Right renal pelvis (tissue), 4 donors: ENCODE data around the gene TNXB. TPM values are rescaled to one million over a fixed set of nuclear protein-coding genes. Genes with fewer than 3 reads are reported as not detected.
A peak's percentile ranks its signal among the peaks of the same experiment; 100 is the strongest.

Experiments
- DNase-seq, 4 donors: peaks; one replicate each; pipeline ENCODE4 v3.0.0-alpha.2; 2013; ENCODE audit warnings: low read depth in 4 of 4, low spot score in 3 of 4, missing footprints in 1 of 4
- polyA plus RNA-seq, 4 donors: library from polyadenylated mRNA; unstranded; fragments of 120-200 nt; gene quantifications; one replicate each; pipeline ENCODE4 v1.2.1, GENCODE V29; 2013; ENCODE audit not compliant: insufficient read length in 4 of 4

Gene TNXB
- polyA plus RNA-seq, 4 donors, result 3.2 to 11.2 (median 5.0) TPM

DNA sequence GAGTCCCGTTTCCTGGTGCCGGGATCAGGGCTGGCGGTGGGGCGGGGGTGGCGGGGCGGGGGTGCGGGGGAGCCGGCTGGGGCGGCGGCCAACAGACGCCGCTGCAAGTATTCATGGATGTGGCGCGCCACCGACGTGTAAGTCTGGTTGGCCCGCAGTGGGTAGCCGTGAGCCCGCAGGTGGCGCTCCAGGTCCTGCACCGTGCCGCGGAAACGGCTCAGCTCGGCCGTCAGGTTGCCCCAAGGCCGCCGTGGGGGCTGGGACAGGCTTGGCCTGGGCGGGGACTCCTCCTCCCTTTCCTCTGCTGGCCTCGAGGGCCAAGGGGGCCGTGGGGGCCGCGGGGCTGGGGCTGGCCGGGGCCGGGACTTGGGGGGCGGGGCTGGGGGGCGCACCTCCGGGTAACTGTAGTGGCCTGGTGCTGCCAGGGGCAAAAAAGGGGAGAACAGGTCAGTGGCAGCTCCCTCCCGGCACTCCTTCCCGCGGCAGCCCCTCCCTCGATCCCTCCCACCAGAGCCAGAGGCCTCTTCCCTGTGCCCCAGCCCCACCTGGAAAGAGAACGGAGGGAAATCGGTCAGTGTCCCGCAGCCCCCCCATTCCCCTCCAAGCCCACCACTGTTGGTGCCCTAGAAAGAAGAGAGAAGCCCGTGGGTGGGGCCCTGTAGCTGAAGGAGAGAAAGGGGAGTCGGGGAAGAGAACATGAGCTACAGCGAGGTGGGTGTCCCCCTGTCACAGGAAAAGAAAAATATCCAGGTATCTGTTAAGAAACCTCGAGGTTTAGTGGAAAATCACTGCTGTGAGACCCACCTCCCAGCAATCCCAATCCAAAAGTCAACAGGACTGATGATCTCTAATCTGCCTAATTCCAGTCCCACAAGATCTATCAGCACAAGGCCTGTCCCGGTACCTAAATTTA lies 21.3 kb downstream of the TNXB start:
- peak in 2 of 4 donors; percentile 48 to 55 for DNase-seq

DNA sequence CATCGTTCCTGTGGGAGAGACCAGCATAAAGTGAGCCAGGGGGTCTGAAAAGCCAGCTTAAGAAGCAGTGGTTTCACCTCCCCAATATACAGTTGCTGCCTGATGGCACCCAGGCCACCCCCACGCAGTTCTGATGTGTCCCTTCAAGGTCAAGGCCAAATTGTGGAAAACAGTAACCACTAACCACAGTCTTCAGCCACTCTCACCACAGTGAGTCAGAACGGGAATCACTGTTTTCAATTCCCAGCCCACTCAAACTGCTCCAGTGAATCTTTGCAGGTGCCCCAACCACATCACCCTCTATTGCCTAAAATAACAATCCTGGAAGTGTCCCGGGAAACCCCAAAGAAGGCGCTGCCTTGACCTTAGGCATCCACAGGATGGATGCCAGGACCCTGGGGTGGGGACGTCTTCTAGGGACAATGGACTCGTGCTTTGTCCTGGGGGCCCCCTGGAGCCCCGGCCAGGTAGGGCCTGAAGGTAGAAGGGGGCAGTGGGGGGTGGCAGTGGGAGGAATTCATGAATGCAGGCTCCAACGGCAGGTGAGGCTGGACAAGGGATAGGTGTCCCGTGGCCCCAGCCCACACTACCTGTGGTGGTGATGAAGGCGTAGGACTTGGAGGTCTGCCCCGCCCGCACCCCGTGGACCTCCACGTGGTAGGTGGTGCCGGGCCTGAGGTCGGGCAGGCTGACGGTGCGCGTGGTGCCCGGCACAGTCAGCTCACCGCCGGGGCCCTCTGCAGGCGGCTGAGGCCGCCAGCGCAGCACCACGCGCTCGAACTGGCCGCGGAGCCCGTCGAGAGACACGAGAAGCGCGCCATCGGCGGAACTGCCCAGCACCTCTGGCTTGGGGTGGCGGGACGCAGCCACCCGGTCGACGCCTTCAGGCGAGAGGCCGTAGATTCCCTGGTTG lies 22.2 kb downstream of the TNXB start:
- no peak for DNase-seq

DNA sequence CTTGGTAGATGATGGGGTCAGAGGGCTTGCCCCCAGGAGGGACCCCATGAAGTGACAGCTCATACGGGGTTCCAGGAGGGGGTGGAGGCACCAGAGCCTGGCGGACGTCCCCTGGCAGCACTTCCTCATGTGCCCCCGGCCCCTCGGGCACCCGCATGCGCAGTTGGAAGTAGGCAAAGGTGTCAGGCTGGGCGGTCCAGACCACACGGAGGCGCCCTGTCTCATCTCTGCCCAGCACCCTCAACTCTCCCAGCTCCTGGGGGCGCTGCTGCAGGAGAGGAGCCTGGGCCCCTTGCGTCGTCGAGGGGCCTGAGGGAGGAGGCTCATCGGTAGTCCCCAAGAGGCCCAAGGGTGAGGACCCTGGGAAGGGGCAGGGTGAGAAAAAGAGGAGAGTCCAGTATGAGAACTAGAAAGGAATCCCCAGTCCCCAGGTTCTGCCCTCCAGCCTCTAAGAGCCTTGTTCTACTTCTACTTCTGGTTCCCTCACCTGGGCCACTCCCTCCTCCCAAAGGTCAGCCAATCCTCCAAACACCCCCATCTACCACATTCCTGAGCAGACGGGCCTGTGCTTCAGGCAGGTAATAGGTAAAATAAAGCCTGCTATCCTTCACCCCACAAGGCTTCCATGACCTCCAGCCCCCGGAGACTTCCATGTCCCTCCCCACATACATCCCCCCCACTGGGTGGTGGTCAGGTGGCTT lies 23.2 kb downstream of the TNXB start:
- no peak for DNase-seq

DNA sequence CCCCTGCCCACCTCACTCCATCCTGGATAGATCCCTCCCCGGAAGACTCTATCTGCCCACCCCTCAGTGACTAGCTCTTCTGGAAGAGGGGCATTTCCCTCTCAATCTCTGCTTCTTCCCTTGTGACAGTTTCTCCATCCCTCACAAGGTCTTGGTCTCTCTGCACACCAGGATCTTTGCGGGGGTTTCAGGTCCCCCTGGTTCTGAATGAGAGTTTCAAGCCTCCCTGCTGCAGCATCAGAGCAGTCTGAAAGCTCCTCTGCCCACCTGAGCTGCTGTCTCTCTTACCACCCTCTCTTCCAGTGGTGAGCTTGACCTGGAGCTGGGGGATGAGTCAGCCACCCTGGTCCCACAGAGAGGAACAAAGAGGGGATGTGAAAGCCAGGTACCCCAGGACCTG lies 24.4 kb downstream of the TNXB start:
- no peak for DNase-seq

DNA sequence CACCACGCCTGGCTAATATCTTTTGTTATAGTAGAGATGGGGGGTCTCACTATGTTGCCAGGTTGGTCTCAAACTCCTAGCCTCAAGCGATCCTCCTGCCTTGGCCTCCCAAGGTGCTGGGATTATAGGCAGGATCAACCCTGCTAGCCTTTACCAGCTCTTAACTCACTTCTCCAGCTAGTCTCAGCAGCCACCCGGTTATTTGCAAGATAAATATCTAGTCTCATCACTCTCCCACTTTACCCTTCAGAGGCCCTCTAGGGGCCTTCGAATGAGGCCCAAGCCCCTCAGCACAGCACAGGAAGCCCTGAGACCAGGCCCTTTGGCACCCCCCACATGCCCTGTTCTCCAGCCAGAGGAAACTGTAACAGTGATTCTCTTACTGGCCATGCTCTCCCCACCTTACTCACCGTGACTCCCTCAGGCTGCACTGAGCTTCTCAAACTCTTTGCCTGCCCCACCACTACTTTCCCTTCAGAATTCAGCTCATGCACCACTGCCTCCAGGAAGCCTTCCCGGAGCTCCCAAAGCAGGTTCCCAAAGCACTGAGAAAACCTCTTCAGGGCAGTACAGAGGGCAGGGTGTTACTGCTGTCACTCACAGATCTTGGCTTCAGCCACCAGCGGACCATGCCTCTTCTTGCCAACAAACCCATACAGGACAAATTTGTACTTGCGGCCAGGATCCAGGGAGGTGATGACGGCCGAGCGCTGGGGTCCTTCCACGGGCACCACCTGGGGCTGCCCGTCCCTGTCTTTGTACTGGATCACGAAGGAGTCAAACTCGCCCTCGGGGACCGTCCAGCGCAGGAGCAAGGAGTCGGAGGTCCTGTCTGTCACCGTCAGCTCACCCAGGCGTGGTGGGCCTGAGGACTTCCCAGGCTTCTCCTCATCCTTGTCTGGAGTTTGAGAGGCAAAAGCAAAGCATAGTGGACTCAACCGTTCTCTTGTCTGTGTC lies 25.0 kb downstream of the TNXB start:
- DNase-seq, result no peak

DNA sequence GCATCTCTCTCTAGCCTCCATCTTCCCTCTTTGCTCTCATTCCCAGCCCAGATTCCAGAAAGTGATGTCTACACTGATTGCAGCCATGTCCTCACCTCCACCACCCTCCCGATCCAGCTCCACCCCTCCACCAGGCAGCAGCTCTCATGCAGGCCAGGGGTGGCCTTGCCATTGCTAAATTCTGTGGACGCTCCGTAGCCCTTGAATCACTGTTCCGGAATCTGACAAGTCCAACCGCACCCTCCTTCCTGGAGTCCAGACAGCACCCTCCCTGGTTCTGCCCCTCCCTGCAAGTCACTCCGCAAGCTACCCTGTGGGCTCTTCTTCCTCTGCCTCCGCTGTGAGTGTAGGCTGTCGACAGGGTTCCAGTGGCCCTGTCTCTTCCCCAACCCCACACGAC lies 26.2 kb downstream of the TNXB start:
- no peak for DNase-seq

DNA sequence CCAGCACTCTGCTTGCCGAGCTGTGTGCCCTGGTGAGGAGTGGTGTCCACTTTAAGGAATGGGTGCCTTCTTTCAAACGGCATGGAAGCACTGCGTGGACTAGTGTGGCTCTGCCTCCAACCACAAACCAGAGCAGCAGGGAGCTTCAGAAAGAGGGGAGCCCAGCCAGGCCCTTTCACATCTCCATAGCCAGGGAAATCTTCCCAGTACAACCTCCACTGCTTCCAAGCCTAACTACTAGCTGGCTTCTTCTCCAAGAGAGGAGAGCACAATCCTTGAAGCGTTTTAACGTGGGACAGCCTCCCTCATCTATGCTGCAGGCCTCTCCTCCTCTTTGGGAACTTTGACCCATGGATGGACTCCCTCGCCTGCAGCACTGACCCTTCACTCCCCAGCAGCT lies 26.7 kb downstream of the TNXB start:
- DNase-seq, result no peak

DNA sequence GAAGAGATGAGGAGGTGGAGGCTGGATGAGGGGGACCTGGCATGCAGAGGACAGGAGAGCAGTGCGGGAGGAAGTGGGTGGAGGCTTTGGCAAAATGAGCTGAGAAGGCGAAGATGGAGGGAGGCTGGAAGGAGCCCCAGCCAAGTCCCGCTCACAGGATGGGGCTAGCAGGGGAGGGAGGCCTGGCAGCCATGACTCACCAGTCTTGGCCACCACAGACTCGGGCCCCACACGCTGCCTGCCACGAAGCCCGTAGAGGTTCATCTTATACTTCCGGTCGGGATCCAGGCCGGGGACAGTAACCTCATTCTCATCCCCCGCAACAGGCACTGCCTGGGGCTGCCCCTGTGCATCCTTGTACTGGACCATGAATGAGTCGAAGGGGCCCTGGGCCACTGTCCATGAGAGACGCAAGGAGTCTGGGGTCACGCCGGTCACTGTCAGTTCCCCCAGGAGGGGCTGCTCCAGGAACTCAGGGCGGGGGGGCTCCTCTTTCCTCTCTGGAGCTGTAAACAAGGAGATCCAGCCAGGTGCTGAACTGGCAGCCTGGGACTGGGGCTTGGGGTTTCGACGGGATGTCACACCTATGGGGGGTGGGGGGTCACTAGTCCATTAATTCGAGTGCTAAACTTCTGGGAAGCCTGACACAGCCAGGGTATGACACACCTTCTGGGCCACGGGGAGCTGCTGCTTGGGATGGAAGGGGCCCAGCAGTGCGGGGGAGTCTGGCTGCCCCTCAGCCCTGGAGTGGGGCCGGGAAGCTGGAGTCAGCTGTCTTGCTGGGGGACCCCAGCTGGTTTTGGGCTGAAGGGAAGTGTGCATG lies 27.8 kb downstream of the TNXB start:
- DNase-seq, result no peak

DNA sequence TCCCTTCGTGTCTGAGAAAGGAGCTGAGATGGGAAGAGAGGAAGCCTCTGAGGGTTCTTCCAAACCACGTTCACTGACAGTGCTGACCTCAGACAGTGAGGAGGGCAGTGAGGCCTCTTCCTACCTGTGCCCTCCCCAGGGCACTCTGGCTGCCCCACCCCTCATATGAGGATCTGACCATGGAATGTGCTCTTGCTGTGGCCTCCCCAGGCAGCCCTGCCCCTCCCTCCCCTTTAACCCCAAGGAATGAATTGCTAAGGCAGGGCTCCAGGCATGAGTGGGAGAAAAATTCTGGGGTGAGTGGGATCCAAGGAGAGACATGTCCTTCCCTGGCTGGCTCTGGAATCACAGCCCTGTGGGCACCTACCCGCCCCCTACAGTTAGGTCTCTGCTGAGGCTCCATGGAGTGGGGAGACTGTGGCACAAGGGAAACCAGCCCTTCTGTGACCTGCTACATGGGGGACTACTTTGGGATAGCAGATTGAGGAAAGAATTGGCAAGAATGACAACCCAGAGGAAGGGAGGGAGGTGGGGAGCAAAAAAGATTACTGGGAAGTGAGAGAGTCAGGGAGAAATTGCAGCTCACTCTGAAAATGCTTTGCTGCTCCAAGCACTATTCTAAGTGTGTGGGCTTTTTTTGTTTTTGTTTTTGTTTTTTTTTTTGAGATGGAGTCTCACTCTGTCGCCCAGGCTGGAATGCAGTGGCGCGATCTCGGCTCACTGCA lies 29.4 kb downstream of the TNXB start:
- no peak for DNase-seq

DNA sequence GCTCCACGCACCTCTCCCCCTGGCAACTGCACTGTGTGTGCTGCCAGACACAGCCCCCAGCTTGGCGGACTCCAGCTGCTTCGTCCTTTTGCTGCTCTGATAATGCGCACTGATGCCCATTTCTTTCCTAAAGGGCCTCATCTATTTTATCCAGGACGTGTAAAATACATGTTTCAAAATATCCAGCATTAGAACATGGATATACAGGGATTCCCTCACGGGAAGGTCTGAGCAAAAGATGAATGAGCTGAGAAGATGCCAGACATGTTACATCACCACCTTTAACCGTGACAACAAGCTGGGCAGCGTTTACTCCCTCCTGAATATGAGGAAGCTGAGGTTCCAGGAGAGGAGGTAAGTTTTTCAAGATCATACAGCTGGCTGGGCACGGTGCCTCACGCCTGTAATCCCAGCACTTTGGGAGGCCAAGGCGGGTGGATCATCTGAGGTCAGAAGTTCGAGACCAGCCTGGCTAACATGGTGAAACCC lies 32.8 kb downstream of the TNXB start:
- no peak for DNase-seq

DNA sequence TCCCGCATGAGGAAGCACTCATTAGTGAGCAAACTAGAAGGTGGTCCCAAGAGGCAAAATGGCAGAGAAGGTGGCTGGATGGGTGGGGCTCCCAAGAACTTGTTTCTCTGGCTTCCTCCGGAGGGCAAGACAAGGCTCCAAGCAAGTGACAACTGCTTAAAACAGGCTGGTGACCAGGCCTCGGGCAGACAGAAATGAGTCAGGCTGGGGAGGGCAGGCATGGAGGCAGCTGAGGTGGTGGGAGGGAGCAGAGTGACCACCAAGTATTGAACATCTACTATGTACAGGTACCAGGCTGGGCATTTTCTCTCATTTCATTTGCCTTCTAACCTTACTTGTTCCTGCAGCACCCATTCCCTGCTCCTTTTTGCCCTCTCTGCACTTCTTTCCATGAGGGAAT lies 33.4 kb downstream of the TNXB start:
- DNase-seq, result no peak

DNA sequence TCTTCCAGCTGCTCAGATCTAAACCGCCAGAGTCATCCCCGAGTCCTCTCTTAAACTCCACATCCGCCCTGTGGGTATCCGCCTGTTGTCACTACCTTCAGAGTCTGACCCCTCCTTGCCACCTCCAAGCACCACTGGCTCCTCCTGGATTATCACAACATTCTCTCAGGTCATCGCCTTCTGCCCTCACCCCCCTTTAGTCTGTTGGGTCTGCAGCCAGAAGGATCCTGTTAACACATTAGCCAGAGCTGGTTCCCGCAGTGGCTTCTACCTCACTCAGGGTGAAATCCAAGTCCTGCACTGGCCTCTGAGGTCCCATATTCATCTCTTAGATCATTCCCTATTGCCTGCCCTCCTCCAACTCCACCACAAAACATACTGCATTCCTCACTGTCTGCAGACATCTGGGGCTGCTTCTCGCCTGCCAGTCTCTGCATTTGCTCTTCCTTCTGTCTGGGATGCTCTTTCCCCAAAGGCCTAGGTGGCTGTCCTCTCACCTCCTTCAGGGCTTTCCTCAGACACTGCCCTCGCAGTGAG lies 34.1 kb downstream of the TNXB start:
- no peak for DNase-seq

DNA sequence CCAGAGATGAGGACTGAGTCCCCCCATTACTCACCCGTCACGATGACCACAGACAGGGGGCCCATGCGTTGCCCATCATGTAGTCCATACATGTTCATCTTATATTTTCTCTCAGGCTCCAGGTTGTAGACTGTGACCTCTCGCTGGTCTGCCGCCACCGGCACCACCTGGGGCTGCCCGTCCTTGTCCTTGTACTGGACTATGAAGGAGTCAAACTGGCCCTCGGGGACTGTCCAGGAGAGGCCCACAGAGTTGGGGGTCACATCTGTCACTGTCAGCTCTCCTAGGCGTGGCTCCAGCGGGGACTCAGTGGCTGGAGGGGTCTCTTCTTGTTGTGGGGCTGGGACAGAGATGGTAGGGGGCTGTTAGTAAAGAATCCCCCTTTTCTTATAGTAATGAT lies 35.5 kb downstream of the TNXB start:
- no peak for DNase-seq

DNA sequence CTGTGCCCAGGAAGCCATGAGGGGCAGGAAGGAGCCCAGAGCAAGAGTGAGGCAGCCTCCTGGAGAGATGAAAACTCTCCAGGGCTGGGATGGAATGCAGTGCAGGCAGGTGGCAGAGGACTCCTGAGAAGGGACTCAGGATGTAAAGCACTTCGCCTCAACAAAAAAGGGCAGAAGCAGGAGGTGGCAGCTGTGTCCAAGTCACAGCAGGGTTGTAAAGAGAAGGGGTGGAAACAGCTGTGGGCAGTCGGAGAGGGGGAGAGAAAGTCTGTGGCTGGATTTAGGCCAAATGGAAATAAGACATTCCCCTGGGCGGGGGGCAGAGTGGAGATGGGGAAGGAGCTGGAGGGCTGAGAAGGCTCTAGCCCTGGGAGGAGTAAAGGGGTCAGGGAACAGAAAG lies 36.0 kb downstream of the TNXB start:
- DNase-seq, result no peak

DNA sequence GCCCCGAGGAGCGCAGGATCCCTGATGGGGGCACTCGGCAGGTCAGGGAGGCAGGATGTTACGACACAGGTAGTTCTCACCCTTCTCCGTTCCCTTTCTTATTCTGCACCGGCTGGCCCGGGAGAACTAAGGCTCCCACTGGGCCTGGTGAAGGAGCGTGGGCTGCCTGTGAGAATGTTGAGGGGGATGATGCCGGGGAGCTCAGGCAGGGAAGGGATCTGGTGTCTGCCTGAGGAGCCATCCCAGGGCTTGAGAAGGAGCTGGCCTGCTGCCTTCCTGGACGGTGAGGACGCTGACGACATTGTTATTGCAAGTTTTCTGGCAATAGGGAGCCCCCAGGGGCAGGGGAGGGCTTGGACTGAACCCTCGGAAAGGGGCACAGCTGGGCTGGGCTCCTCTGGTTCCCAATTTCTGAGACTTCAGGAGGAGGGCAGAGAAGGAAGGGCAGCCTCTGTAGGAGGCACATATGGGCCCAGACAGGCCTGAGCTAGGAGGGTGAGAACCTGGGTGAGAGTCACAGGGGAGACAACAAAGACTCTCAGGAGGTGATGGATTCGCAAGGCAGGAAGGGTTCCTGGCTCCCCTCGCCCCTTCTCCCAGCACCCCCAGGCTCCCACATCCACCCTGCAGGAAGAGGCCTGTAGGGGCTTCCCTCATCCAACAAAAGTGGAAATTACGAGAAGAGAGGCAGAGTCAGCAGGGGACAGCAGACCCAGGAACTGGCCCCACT lies 38.2 kb downstream of the TNXB start:
- no peak for DNase-seq

DNA sequence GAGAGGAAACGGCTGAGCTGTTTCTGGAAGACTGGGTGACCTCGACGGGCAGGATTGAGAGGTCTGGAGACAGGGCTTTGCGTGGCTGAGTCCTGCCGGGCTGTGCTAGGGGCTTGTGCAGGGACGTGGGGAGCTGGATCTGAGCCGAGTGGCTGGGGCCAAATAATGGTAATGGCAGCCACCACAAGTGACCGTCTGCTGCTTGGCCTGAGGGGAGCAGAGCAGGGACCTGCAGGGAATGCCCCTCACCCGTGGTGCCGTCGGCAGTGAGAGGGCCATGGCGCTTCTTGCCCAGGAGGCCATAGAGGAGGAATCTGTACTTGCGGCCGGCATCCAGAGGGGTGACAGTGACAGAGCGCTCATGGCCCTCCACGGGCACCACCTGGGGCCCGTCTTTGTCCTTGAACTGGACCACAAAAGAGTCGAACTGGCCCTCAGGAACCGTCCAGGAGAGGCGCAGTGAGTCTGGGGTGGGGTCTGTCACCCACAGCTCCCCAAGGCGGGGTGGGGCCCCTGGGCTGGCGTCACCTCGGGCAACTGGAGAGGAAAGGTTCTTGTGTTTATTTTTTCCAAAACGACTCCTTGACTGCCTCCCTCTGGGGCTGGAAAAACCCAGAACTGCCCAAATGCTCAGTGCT lies 39.1 kb downstream of the TNXB start:
- no peak for DNase-seq

DNA sequence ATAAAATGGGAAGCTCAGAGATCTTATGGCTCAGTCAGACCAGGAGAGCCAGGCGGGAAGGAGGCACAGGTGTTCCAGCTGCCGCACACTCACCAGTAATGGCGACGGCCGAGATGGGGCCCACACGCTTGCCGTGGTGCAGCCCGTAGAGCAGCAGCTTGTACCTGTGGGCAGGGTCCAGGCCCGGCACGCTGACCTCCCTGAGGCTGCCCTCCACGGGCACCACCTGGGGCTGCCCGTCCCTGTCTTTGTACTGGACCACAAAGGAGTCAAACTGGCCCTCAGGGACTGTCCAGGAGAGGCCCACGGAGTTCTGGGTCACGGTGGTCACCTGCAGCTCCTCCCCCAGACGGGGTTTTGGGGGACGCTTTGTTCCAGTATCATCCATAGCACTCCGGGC lies 39.7 kb downstream of the TNXB start:
- no peak for DNase-seq
